CD4-positive, alpha-beta T cell (primary cell): ENCODE measurements around the gene PLXNA2. TPM values are rescaled to one million over a fixed set of nuclear protein-coding genes. Genes with fewer than 3 reads are reported as not detected.

Source experiments
- ATAC-seq: fragments of 200-7000 bp; cut with Tn5 transposase; one replicate; pipeline ENCODE4 v1.10.0; 2022; ENCODE audit warnings: mild to moderate bottlenecking; ENCODE audit not compliant: poor library complexity
- CTCF ChIA-PET: fragments of 350-600 bp; sonication (Branson Sonifier 250); formaldehyde crosslinking; loops from one replicate; lab custom pipeline; 2021; ENCODE audit warnings: antibody characterized with exemption, inconsistent platforms; lab: Charles Lee
- POLR2A ChIA-PET: fragments of 350-600 bp; sonication (Branson Sonifier 250); formaldehyde crosslinking; loops from one replicate; lab custom pipeline; 2021; ENCODE audit warnings: antibody characterized with exemption, inconsistent platforms; lab: Charles Lee
- DNase-seq, 14 experiments: peaks; one replicate each; pipeline ENCODE4 v3.0.0-alpha.2; 2013 to 2020; ENCODE audit warnings: mixed read lengths in 2 of 14
- H3K27ac ChIP-seq, 2 donors: one replicate each; pipeline versions ENCODE4 v1.5.1 to v1.7.0; 2013; ENCODE audit warnings: low read length in 2 of 2, low read depth in 1 of 2, mild to moderate bottlenecking in 1 of 2
- H3K27me3 ChIP-seq, 2 experiments: 1 replicate in 1 of 2; 2 replicates in 1 of 2; pipeline versions ENCODE4 v1.6.1 to v1.7.0; 2013; ENCODE audit warnings: low read length in 2 of 2, control low read depth in 1 of 2, mild to moderate bottlenecking in 1 of 2, moderate library complexity in 1 of 2; ENCODE audit not compliant: insufficient read depth in 2 of 2, control insufficient read depth in 1 of 2
- H3K36me3 ChIP-seq: one replicate; pipeline ENCODE4 v1.6.1; 2013; ENCODE audit warnings: low read length, control low read depth; ENCODE audit not compliant: insufficient read depth
- H3K4me1 ChIP-seq: one replicate; pipeline ENCODE4 v1.6.1; 2013; ENCODE audit warnings: low read length, control low read depth; ENCODE audit not compliant: insufficient read depth
- H3K4me3 ChIP-seq: one replicate; pipeline ENCODE4 v1.5.1; 2013; ENCODE audit warnings: mild to moderate bottlenecking, low read length, moderate library complexity
- H3K9me3 ChIP-seq, 2 experiments: 1 replicate in 1 of 2; 2 replicates in 1 of 2; pipeline versions ENCODE4 v1.6.1 to v1.7.0; 2013; ENCODE audit warnings: low read length in 2 of 2, mild to moderate bottlenecking in 2 of 2, control low read depth in 1 of 2, moderate library complexity in 1 of 2; ENCODE audit not compliant: control insufficient read depth in 1 of 2, insufficient read depth in 1 of 2
- H3K27ac Mint-ChIP-seq: one replicate; pipeline ENCODE4 v1.8.0; 2020; ENCODE audit warnings: mixed read lengths
- H3K27me3 Mint-ChIP-seq: one replicate; pipeline ENCODE4 v1.8.0; 2021; ENCODE audit warnings: mixed read lengths
- H3K36me3 Mint-ChIP-seq: one replicate; pipeline ENCODE4 v1.8.0; 2021; ENCODE audit warnings: low read depth, mixed read lengths
- H3K4me1 Mint-ChIP-seq: one replicate; pipeline ENCODE4 v1.8.0; 2021; ENCODE audit warnings: low read depth, mixed read lengths
- H3K4me3 Mint-ChIP-seq: one replicate; pipeline ENCODE4 v1.8.0; 2020; ENCODE audit warnings: mild to moderate bottlenecking, mixed read lengths
- H3K9me3 Mint-ChIP-seq: one replicate; pipeline ENCODE4 v1.8.0; 2020; ENCODE audit warnings: mixed read lengths
- CTCF ChIP-seq: fragments of 200-600 bp; IDR thresholded peaks from one replicate; pipeline ENCODE4 v1.8.0; 2022; ENCODE audit warnings: antibody characterized with exemption, mild to moderate bottlenecking
- intact Hi-C, 2 experiments: fragments of 100-400 bp; cut with DNase I in 1 of 2; cut with micrococcal nuclease in 1 of 2; formaldehyde crosslinking; loops; one replicate each; pipeline versions ENCODE4 v1.15.1 to v1.9.0; 2023 to 2025; cut with DNase I, micrococcal nuclease
- total RNA-seq, 174 experiments: library from RNA in 2 of 174; stranded (reverse) in 2 of 174; gene quantifications; one replicate each; pipeline ENCODE4 v1.2.3 and lab custom pipeline; 2021 to 2026

Gene PLXNA2
- total RNA-seq, 2 experiments from 2014 or later: 0.75 to 0.77 TPM

- H3K4me3 Mint-ChIP-seq: no peak overlapping the region
- ATAC-seq (no peak), DNase-seq (no peak)
- Histone ChIP-seq H3K4me3 (no peak overlapping the region), H3K36me3 (no peaks in the 10 kb centered on the region), H3K9me3 (no peaks in the 10 kb centered on the region), H3K27ac (no peak overlapping the region), H3K4me1 (peaks cover 12% of the 10 kb centered on the region), H3K27me3 (no peaks in the 10 kb centered on the region)
- ChIA-PET POLR2A (no interaction called here), CTCF (interaction anchor here (0.7 to 3.4 kb wide), 2 partner anchors 21 to 63 kb away, joined by 3 to 11 read pairs; no protein-coding TSS in a partner anchor)
- TF ChIP-seq CTCF: no peak
- peaks cover 29% of the 10 kb centered on the region for H3K4me1 Mint-ChIP-seq
- peaks cover 4% of the 10 kb centered on the region for H3K36me3 Mint-ChIP-seq
- intact Hi-C loops: no loop called here
- H3K9me3 Mint-ChIP-seq: no peaks in the 10 kb centered on the region
- H3K27ac Mint-ChIP-seq: no peak overlapping the region
- H3K27me3 Mint-ChIP-seq: no peaks in the 10 kb centered on the region
Observed at GRCh38 chr1:208084764-208085163, 159.4 kb downstream of the PLXNA2 start.

GRCh38 chr1:208084220-208084619 lies 160.0 kb downstream of the PLXNA2 start:
- no peaks in the 10 kb centered on the region for H3K27me3 ChIP-seq
- H3K36me3 Mint-ChIP-seq: peaks cover 4% of the 10 kb centered on the region
- H3K4me3 Mint-ChIP-seq: no peak overlapping the region
- H3K27ac Mint-ChIP-seq: no peak overlapping the region
- no peak for TF ChIP-seq CTCF
- no peaks in the 10 kb centered on the region for H3K9me3 ChIP-seq
- CTCF ChIA-PET: interaction anchor here (0.7 to 3.4 kb wide), 2 partner anchors 21 to 63 kb away, joined by 3 to 11 read pairs; no protein-coding TSS in a partner anchor
- ATAC-seq: no peak
- peaks cover 29% of the 10 kb centered on the region for H3K4me1 Mint-ChIP-seq
- no peak overlapping the region for H3K27ac ChIP-seq
- no peaks in the 10 kb centered on the region for H3K27me3 Mint-ChIP-seq
- no peak overlapping the region for H3K4me3 ChIP-seq
- H3K36me3 ChIP-seq: no peaks in the 10 kb centered on the region
- peaks cover 12% of the 10 kb centered on the region for H3K4me1 ChIP-seq
- POLR2A ChIA-PET: no interaction called here
- no peaks in the 10 kb centered on the region for H3K9me3 Mint-ChIP-seq
- intact Hi-C loops: no loop called here
- DNase-seq: no peak

- DNase-seq: no peak
- no peak overlapping the region for H3K27ac ChIP-seq
- Mint-ChIP-seq H3K27me3 (no peaks in the 10 kb centered on the region), H3K4me3 (no peak overlapping the region), H3K9me3 (no peaks in the 10 kb centered on the region), H3K36me3 (peaks cover 4% of the 10 kb centered on the region), H3K4me1 (peaks cover 29% of the 10 kb centered on the region), H3K27ac (no peak overlapping the region)
- H3K27me3 ChIP-seq: no peaks in the 10 kb centered on the region
- ChIA-PET CTCF (no interaction called here), POLR2A (no interaction called here)
- no peaks in the 10 kb centered on the region for H3K36me3 ChIP-seq
- H3K4me3 ChIP-seq: no peak overlapping the region
- intact Hi-C loops: no loop called here
- H3K4me1 ChIP-seq: peaks cover 12% of the 10 kb centered on the region
- H3K9me3 ChIP-seq: no peaks in the 10 kb centered on the region
- no peak for ATAC-seq
- no peak for TF ChIP-seq CTCF
Observed at GRCh38 chr1:208083715-208084085, 160.5 kb downstream of the PLXNA2 start.
